ENCODE results near the gene CBX6.

DNA sequence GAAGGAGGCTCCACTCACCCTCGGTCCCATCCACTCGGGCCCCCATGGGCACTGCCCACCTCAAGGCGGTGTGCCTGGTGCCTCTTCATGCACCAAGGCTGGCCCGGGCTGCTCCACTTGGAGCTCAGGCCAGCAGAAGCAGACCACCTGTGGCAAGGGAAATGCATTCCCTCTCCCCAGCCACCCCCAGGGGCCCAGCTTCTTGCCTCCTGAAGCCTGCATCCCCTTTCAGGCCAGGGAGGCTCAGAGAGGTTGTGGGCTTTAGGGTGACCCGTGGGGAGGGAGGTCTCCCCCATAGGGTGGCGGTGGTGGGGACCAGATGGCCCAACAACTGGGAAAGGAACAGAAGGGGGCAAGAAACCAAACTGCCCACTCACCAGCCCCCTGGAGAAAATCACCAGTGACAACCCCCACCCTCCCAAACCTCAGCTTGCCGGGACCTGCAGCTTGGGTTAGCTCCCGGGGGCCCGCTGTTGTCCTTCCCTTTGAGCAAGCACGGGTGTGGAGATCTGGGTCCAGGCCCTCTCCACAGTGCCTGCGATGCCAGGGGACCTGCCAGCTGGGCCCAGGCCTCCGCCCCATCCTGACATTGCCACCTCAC is 8.4 kb downstream of the CBX6 start:
- TF ChIP-seq, protein P1, sequence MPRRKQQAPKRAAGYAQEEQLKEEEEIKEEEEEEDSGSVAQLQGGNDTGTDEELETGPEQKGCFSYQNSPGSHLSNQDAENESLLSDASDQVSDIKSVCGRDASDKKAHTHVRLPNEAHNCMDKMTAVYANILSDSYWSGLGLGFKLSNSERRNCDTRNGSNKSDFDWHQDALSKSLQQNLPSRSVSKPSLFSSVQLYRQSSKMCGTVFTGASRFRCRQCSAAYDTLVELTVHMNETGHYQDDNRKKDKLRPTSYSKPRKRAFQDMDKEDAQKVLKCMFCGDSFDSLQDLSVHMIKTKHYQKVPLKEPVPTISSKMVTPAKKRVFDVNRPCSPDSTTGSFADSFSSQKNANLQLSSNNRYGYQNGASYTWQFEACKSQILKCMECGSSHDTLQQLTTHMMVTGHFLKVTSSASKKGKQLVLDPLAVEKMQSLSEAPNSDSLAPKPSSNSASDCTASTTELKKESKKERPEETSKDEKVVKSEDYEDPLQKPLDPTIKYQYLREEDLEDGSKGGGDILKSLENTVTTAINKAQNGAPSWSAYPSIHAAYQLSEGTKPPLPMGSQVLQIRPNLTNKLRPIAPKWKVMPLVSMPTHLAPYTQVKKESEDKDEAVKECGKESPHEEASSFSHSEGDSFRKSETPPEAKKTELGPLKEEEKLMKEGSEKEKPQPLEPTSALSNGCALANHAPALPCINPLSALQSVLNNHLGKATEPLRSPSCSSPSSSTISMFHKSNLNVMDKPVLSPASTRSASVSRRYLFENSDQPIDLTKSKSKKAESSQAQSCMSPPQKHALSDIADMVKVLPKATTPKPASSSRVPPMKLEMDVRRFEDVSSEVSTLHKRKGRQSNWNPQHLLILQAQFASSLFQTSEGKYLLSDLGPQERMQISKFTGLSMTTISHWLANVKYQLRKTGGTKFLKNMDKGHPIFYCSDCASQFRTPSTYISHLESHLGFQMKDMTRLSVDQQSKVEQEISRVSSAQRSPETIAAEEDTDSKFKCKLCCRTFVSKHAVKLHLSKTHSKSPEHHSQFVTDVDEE (CRISPR knock-in tag; IDR thresholded peaks at IDR 0.05) = no peak
- TF ChIP-seq BACH2 (CRISPR knock-in tag; IDR thresholded peaks at IDR 0.05; ENCODE audit: borderline replicate concordance) = no peak
